NOMO-1 (cell line): ENCODE measurements around the gene AGL.
A peak's percentile ranks its signal among the peaks of the same experiment; 100 is the strongest.
"Not testable (repeated sequence)": the region's sequence is repeated elsewhere in the genome, so short reads cannot be mapped to it uniquely, and the experiment has no call there.

Experiments used
- DNase-seq, 2 experiments: peaks; one replicate each; lab custom pipeline; 2025; ENCODE audit not compliant: unreplicated experiment in 2 of 2; lab: John Stamatoyannopoulos, UW

The AGL gene

GRCh38 chr1:99849744-99850458 is at the start of gene AGL:
TSS of gene AGL (plus strand) at chr1:99850361. CDS start at chr1:99851043, 682 bp downstream.
- peak; percentile 64 to 81 for DNase-seq

GRCh38 chr1:99801584-99801983 is 48.6 kb upstream of the AGL start:
- no peak for DNase-seq

- DNase-seq, result no peak
These were observed 43.3 kb upstream of the AGL start for GRCh38 chr1:99806882-99807281.

GRCh38 chr1:99808391-99809115 is 41.6 kb upstream of the AGL start:
- DNase-seq, result peak; percentile 68 to 82

GRCh38 chr1:99811075-99811474 is 39.1 kb upstream of the AGL start:
- DNase-seq, result no peak

GRCh38 chr1:99811747-99812146 is 38.4 kb upstream of the AGL start:
- DNase-seq, result no peak

- no peak for DNase-seq
These were observed 35.7 kb upstream of the AGL start for GRCh38 chr1:99814373-99814900.

- no peak for DNase-seq
These were observed 33.5 kb upstream of the AGL start for GRCh38 chr1:99816656-99817055.

- DNase-seq, result no peak
These were observed 32.0 kb upstream of the AGL start for GRCh38 chr1:99818063-99818699.

- no peak for DNase-seq
These were observed 29.6 kb upstream of the AGL start for GRCh38 chr1:99820546-99820945.

GRCh38 chr1:99825098-99825497 is 25.1 kb upstream of the AGL start:
- DNase-seq, result no peak

GRCh38 chr1:99825702-99826101 is 24.5 kb upstream of the AGL start:
- DNase-seq, result no peak

GRCh38 chr1:99827970-99828369 is 22.2 kb upstream of the AGL start:
- DNase-seq, result no peak

- DNase-seq, result peak in 1 of 2 experiments; percentile 9
These were observed 20.9 kb upstream of the AGL start for GRCh38 chr1:99829269-99829668.

- DNase-seq, result not testable (repeated sequence)
These were observed 16.2 kb upstream of the AGL start for GRCh38 chr1:99833911-99834310.

GRCh38 chr1:99836171-99837103 is 13.7 kb upstream of the AGL start:
- DNase-seq, result not testable (repeated sequence)

GRCh38 chr1:99840353-99840752 is 9.8 kb upstream of the AGL start:
- DNase-seq, result not testable (repeated sequence)

GRCh38 chr1:99843760-99844159 is 6.4 kb upstream of the AGL start:
- no peak for DNase-seq

GRCh38 chr1:99845201-99845600 is 5.0 kb upstream of the AGL start:
- DNase-seq, result not testable (repeated sequence)

- DNase-seq, result no peak
These were observed 783 bp upstream of the AGL start for GRCh38 chr1:99849413-99849743.
